ENCODE data around the gene PAPPA. TPM values are rescaled to one million over a fixed set of nuclear protein-coding genes. Genes with fewer than 3 reads are reported as not detected.

The PAPPA gene
- polyA plus RNA-seq, 1 donor from 2014 or later, result 0.41 TPM

DNA sequence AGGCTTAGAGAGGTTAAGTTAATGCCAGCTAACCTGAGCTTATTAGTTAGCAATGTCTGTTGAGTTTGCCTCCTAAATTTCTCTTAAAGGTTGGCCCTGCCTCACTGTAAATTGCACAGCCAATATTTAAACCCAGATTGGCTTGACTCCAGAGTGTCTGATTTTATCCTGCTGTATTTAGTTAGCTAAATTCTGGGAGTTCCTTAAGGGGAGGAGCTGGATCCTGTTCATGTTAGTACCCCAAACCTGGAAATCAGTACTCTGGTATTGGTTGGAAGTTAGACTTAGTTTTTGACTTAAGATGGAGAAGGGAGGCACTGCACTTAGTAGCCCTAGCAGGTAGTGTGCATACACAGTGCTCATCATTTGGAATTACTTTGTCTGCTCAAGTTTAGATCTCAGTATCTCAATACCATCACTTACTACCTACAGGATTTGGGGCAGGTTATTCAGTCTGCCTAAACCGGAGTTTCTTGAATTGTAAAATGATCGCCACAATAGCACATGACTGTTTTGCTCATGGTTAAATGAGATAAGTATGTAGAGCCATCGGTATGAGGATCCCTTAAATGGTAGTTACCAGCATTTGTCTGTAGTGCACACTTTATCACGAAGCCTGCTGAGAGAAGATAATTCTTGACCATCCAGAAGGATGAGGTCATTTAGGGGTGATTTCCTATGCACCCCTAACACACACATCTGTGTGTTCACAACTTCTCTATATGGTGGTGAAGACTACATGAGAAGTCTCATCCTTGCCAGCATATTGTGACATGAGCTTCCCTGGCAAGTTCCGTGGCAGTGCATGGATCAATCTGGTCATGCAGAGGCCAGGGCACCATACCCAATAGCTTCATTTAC lies 268.8 kb downstream of the PAPPA start:
- no peak overlapping the region for H2AFZ ChIP-seq (ENCODE audit: low read depth, low read length)
- no peak overlapping the region for H3K27ac ChIP-seq (ENCODE audit: low read length)
- no peak overlapping the region for H3K4me3 ChIP-seq (ENCODE audit: low read length)
- no peaks in the 10 kb centered on the region for H3K36me3 ChIP-seq (ENCODE audit: insufficient read depth, low read length)
- H3K9me2 ChIP-seq (ENCODE audit: insufficient read depth, low read length), result no peaks in the 10 kb centered on the region
- H4K20me1 ChIP-seq (ENCODE audit: insufficient read depth), result no peaks in the 10 kb centered on the region
- no peaks in the 10 kb centered on the region for H3K79me2 ChIP-seq (replicated peaks; ENCODE audit: insufficient read depth, low read length)
- H3F3A ChIP-seq (ENCODE audit: insufficient read depth, low read length, poor library complexity, severe bottlenecking), result no peaks in the 10 kb centered on the region
- TF ChIP-seq SMC3 (conservative IDR thresholded peaks at IDR 0.05; ENCODE audit: poor library complexity), result no peak
- no peak for TF ChIP-seq RAD21 (conservative IDR thresholded peaks at IDR 0.05)
- TF ChIP-seq TAF1 (IDR thresholded peaks at IDR 0.05; ENCODE audit: low read depth), result no peak
- no peak for TF ChIP-seq POLR2AphosphoS5 (IDR thresholded peaks at IDR 0.05)
- TF ChIP-seq, protein P1, sequence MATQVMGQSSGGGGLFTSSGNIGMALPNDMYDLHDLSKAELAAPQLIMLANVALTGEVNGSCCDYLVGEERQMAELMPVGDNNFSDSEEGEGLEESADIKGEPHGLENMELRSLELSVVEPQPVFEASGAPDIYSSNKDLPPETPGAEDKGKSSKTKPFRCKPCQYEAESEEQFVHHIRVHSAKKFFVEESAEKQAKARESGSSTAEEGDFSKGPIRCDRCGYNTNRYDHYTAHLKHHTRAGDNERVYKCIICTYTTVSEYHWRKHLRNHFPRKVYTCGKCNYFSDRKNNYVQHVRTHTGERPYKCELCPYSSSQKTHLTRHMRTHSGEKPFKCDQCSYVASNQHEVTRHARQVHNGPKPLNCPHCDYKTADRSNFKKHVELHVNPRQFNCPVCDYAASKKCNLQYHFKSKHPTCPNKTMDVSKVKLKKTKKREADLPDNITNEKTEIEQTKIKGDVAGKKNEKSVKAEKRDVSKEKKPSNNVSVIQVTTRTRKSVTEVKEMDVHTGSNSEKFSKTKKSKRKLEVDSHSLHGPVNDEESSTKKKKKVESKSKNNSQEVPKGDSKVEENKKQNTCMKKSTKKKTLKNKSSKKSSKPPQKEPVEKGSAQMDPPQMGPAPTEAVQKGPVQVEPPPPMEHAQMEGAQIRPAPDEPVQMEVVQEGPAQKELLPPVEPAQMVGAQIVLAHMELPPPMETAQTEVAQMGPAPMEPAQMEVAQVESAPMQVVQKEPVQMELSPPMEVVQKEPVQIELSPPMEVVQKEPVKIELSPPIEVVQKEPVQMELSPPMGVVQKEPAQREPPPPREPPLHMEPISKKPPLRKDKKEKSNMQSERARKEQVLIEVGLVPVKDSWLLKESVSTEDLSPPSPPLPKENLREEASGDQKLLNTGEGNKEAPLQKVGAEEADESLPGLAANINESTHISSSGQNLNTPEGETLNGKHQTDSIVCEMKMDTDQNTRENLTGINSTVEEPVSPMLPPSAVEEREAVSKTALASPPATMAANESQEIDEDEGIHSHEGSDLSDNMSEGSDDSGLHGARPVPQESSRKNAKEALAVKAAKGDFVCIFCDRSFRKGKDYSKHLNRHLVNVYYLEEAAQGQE (IDR thresholded peaks at IDR 0.05; ENCODE audit: borderline replicate concordance), result no peak
- TF ChIP-seq, protein P2, sequence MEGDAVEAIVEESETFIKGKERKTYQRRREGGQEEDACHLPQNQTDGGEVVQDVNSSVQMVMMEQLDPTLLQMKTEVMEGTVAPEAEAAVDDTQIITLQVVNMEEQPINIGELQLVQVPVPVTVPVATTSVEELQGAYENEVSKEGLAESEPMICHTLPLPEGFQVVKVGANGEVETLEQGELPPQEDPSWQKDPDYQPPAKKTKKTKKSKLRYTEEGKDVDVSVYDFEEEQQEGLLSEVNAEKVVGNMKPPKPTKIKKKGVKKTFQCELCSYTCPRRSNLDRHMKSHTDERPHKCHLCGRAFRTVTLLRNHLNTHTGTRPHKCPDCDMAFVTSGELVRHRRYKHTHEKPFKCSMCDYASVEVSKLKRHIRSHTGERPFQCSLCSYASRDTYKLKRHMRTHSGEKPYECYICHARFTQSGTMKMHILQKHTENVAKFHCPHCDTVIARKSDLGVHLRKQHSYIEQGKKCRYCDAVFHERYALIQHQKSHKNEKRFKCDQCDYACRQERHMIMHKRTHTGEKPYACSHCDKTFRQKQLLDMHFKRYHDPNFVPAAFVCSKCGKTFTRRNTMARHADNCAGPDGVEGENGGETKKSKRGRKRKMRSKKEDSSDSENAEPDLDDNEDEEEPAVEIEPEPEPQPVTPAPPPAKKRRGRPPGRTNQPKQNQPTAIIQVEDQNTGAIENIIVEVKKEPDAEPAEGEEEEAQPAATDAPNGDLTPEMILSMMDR (IDR thresholded peaks at IDR 0.05; ENCODE audit: poor library complexity, severe bottlenecking), result no peak
- TF ChIP-seq MXI1 (conservative IDR thresholded peaks at IDR 0.05; ENCODE audit: poor library complexity, severe bottlenecking), result no peak
- TF ChIP-seq EZH2 (IDR thresholded peaks at IDR 0.05; ENCODE audit: borderline replicate concordance, insufficient read depth, low read length, poor library complexity, severe bottlenecking), result no peak
- no peak for TF ChIP-seq EP300 (conservative IDR thresholded peaks at IDR 0.05; ENCODE audit: poor library complexity, severe bottlenecking)
- no peak overlapping the region for H3K4me2 ChIP-seq (ENCODE audit: low read length)
- H3K9ac ChIP-seq (ENCODE audit: low read length), result no peak overlapping the region
- no peaks in the 10 kb centered on the region for H3K27me3 ChIP-seq (ENCODE audit: insufficient read depth, low read depth, low read length)
- H3K9me3 ChIP-seq (ENCODE audit: low read length), result no peaks in the 10 kb centered on the region

DNA sequence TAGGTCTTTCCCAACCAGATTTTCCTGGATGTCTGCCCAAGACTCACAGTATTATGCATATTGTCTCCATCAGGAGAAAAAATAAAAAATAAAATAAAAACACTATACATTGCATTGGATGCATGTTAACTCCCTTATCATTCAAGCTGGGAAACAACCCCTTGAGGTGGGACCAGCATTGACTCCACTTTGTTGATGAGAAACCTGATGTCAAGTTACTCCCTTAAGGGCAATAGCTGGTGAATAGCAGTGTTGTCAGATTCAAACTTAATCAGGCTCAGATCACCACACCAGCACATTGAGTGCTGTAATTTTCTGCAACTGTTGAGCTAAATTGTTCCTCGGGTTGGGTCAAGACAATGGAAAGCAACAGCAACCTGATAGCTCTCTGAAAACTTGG lies 269.6 kb downstream of the PAPPA start:
- Histone ChIP-seq H3K4me2 (ENCODE audit: low read length) (no peak overlapping the region), H3K9me3 (ENCODE audit: low read length) (no peaks in the 10 kb centered on the region), H3K9me2 (ENCODE audit: insufficient read depth, low read length) (no peaks in the 10 kb centered on the region), H3K9ac (ENCODE audit: low read length) (no peak overlapping the region), H3K4me3 (ENCODE audit: low read length) (no peak overlapping the region), H3K27me3 (ENCODE audit: insufficient read depth, low read depth, low read length) (no peaks in the 10 kb centered on the region), H3K27ac (ENCODE audit: low read length) (no peak overlapping the region), H3F3A (ENCODE audit: insufficient read depth, low read length, poor library complexity, severe bottlenecking) (no peaks in the 10 kb centered on the region), H3K79me2 (replicated peaks; ENCODE audit: insufficient read depth, low read length) (no peaks in the 10 kb centered on the region), H3K36me3 (ENCODE audit: insufficient read depth, low read length) (no peaks in the 10 kb centered on the region), H4K20me1 (ENCODE audit: insufficient read depth) (no peaks in the 10 kb centered on the region), H2AFZ (ENCODE audit: low read depth, low read length) (no peak overlapping the region)
- no peak for TF ChIP-seq POLR2AphosphoS5 (IDR thresholded peaks at IDR 0.05)
- TF ChIP-seq TAF1 (IDR thresholded peaks at IDR 0.05; ENCODE audit: low read depth), result no peak
- TF ChIP-seq SMC3 (conservative IDR thresholded peaks at IDR 0.05; ENCODE audit: poor library complexity), result no peak
- no peak for TF ChIP-seq MXI1 (conservative IDR thresholded peaks at IDR 0.05; ENCODE audit: poor library complexity, severe bottlenecking)
